Psoas muscle (tissue), 8 donors: ENCODE data around the gene MYO1G. TPM values are rescaled to one million over a fixed set of nuclear protein-coding genes. Genes with fewer than 3 reads are reported as not detected.

Source experiments
- ATAC-seq, 4 donors: fragments of 200-7000 bp; cut with Tn5 transposase; one replicate each; pipeline ENCODE4 v1.9.1; 2020; ENCODE audit warnings: moderate library complexity in 3 of 4, mild to moderate bottlenecking in 2 of 4
- DNase-seq, 2 donors: peaks; one replicate each; pipeline ENCODE4 v3.0.0-alpha.2; 2020
- H3K27ac ChIP-seq: fragments of 200-600 bp; one replicate; pipeline ENCODE4 v1.8.0; 2022
- H3K27me3 ChIP-seq, 3 donors: fragments of 200-600 bp in 1 of 3; one replicate each; pipeline versions ENCODE4 v1.6.1 to v1.8.0; 2013 to 2022; ENCODE audit warnings: low read length in 2 of 3, mild to moderate bottlenecking in 2 of 3, moderate library complexity in 1 of 3; ENCODE audit not compliant: insufficient read depth in 3 of 3
- H3K36me3 ChIP-seq, 2 donors: fragments of 200-600 bp in 1 of 2; one replicate each; pipeline versions ENCODE4 v1.6.1 to v1.8.0; 2013 to 2022; ENCODE audit warnings: low read depth in 1 of 2, mild to moderate bottlenecking in 1 of 2, moderate library complexity in 1 of 2; ENCODE audit not compliant: insufficient read depth in 1 of 2
- H3K4me1 ChIP-seq: fragments of 200-600 bp; one replicate; pipeline ENCODE4 v1.8.0; 2022
- H3K4me3 ChIP-seq: fragments of 200-600 bp; one replicate; pipeline ENCODE4 v1.8.0; 2022; ENCODE audit warnings: mild to moderate bottlenecking
- H3K9me3 ChIP-seq: fragments of 200-600 bp; one replicate; pipeline ENCODE4 v1.8.0; 2022
- WGBS, 3 donors: extraction: QIAGEN DNeasy Blood & Tissue Kit; methylation state at CpG; one replicate each; pipeline versions ENCODE4 v1.1.6 to v1.1.7; 2013; 5-methylcytosine and 5-hydroxymethylcytosine counted together
- intact Hi-C, 2 donors: fragments of 100-400 bp; cut with DNase I; formaldehyde crosslinking; loops; one replicate each; pipeline versions ENCODE4 v1.11.0 to v1.14.2; 2022
- polyA plus RNA-seq, 3 donors: library from polyadenylated mRNA; stranded (reverse); fragments of 200-250 nt; gene quantifications; one replicate each; pipeline ENCODE4 v1.2.3, GENCODE V29; 2013
- total RNA-seq, 4 donors: library from RNA; stranded (reverse); fragmentation: NEBNext Ultra II Directional in 2 of 4; extraction: Animal tissue kit (Norgen Biotek cat#: 25700) in 2 of 4; gene quantifications; one replicate each; pipeline versions ENCODE4 v1.2.1 to v1.2.4, GENCODE V29; 2021 to 2023
- TF ChIP-seq, protein P1 (sequence below): fragments of 200-600 bp; IDR thresholded peaks from one replicate; pipeline ENCODE4 v1.8.0; 2022; ENCODE audit warnings: antibody characterized with exemption
- donor health status: healthy with polysubstance abuse.
- donor health status: DM: no; HTN: no; CAD: no; lungs with moderate emphysema.
- donor health status: Bipolar disorder and iron deficiency.
- donor health status: healthy.
- donor health status: DM: yes; HTN: yes; CAD: no.
- donor health status: DM: no; HTN: no; CAD: no.
- donor health status: DM: no; HTN: no; CAD: no.
- donor health status: DM: yes; HTN: yes; CAD: no.

MYO1G gene
- total and polyA plus RNA-seq, 7 donors: 0.11 to 1.9 (median 0.41) TPM

DNA sequence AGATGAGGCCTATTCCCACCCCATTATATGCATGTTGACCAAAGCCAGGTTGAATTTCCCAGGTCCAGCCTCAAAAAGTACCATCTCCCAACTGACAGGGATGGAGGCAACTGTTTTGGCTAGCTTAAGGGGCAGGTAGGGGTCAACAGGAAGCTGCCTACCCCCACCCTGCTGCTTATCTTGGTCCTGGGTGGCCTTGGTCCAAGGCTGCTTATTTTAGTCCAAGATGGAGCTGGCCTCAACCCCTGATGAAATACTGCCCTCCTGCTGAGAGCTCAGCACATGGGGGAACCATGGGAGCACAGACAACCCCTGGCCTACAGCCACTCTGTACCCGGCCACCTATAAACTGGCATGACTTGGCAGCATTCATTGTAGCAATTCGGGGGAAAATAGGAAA is 23.1 kb downstream of the MYO1G start:
- ATAC-seq: no peak
- TF ChIP-seq, protein P1, sequence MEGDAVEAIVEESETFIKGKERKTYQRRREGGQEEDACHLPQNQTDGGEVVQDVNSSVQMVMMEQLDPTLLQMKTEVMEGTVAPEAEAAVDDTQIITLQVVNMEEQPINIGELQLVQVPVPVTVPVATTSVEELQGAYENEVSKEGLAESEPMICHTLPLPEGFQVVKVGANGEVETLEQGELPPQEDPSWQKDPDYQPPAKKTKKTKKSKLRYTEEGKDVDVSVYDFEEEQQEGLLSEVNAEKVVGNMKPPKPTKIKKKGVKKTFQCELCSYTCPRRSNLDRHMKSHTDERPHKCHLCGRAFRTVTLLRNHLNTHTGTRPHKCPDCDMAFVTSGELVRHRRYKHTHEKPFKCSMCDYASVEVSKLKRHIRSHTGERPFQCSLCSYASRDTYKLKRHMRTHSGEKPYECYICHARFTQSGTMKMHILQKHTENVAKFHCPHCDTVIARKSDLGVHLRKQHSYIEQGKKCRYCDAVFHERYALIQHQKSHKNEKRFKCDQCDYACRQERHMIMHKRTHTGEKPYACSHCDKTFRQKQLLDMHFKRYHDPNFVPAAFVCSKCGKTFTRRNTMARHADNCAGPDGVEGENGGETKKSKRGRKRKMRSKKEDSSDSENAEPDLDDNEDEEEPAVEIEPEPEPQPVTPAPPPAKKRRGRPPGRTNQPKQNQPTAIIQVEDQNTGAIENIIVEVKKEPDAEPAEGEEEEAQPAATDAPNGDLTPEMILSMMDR: no peak

GRCh38 chr7:44953156-44953555 is 25.7 kb downstream of the MYO1G start:
- intact Hi-C loops: no loop called here
- 92 to 96% (median 95%) methylated on average over 2 of the region's 2 CpGs for WGBS, 3 donors
- TF ChIP-seq, protein P1: no peak
- Histone ChIP-seq H3K4me1 (no peaks in the 10 kb centered on the region), H3K27ac (no peak overlapping the region), H3K9me3 (no peaks in the 10 kb centered on the region), H3K36me3 (no peaks in the 10 kb centered on the region), H3K4me3 (no peak overlapping the region), H3K27me3 (no peaks in the 10 kb centered on the region)
- no peak for ATAC-seq
- no peak for DNase-seq

More for the DNA sequence above, 23.1 kb downstream of the MYO1G start:
- no peak for DNase-seq
- no peak overlapping the region for H3K27ac ChIP-seq
- H3K9me3 ChIP-seq: no peaks in the 10 kb centered on the region
- H3K4me1 ChIP-seq: no peaks in the 10 kb centered on the region
- H3K4me3 ChIP-seq: no peak overlapping the region
- intact Hi-C loops: no loop called here
- H3K36me3 ChIP-seq: no peaks in the 10 kb centered on the region
- WGBS, 3 donors: 59 to 73% (median 61%) methylated on average over 2 of the region's 2 CpGs
- peaks cover 0 to 6% (median 0%) of the 10 kb centered on the region in 3 donors for H3K27me3 ChIP-seq

- H3K36me3 ChIP-seq: no peaks in the 10 kb centered on the region
- H3K27ac ChIP-seq: no peak overlapping the region
- DNase-seq: no peak
- no peak for ATAC-seq
- no peak overlapping the region for H3K4me3 ChIP-seq
- no peaks in the 10 kb centered on the region for H3K4me1 ChIP-seq
- WGBS, 3 donors: 63 to 84% (median 80%) methylated on average over 2 of the region's 2 CpGs
- intact Hi-C loops: no loop called here
- TF ChIP-seq, protein P1: no peak
- H3K9me3 ChIP-seq: no peaks in the 10 kb centered on the region
- H3K27me3 ChIP-seq: no peaks in the 10 kb centered on the region
Observed at GRCh38 chr7:44949303-44949702, 29.5 kb downstream of the MYO1G start.

DNA sequence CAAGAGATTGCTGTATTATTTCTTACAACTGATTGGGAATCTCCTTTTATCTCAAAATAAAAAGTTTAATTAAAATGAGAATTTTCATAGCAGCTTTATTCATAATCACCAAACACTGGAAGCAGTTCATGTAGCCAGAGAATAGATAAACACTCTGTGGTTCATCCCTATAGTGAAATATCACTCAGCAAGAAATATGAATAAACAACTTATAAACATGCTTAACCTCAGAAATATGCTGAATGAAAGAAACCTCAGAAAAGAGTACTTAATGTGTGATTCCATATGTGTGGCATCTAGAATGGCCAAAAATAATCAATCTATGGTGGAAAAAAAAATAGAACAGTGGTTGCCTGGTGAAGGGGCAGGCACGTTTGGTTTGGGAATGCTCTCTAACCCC is 33.3 kb downstream of the MYO1G start:
- DNase-seq: no peak
- H3K9me3 ChIP-seq: no peaks in the 10 kb centered on the region
- ATAC-seq: no peak
- no peak overlapping the region for H3K4me3 ChIP-seq
- H3K27me3 ChIP-seq: no peaks in the 10 kb centered on the region
- TF ChIP-seq, protein P1: no peak
- intact Hi-C loops: no loop called here
- no peak overlapping the region for H3K27ac ChIP-seq
- no peaks in the 10 kb centered on the region for H3K4me1 ChIP-seq
- no peaks in the 10 kb centered on the region for H3K36me3 ChIP-seq
- WGBS, 3 donors: 32 to 67% (median 37%) methylated on average over 1 of the region's 1 CpG

DNA sequence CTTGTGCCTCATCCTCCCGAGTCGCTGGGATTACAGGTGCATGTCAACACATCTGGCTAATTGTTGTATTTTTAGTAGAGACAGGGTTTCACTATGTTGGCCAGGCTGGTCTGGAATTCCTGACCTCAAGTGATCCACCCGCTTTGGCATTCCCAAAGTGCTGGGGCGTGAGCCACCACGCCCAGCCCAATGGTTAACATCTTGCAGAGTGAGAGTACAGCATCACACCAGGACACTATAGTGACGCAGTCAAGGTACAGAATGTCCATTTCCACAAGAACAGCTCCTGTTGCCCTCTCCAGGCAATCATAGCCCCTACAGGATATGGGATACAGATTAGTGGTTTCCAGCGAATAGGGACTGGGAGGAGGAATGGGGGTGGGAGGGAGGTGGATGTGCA is 34.0 kb downstream of the MYO1G start:
- H3K9me3 ChIP-seq: no peaks in the 10 kb centered on the region
- WGBS, 3 donors: 38 to 65% (median 52%) methylated on average over 7 of the region's 7 CpGs
- no peaks in the 10 kb centered on the region for H3K36me3 ChIP-seq
- H3K27me3 ChIP-seq: no peaks in the 10 kb centered on the region
- ATAC-seq (peak in 3 of 4 donors; percentile 78 to 97 (median 94)), DNase-seq (no peak)
- H3K27ac ChIP-seq: no peak overlapping the region
- intact Hi-C loops: no loop called here
- no peak overlapping the region for H3K4me3 ChIP-seq
- no peaks in the 10 kb centered on the region for H3K4me1 ChIP-seq
- TF ChIP-seq, protein P1: no peak
